ENCODE data around the gene RNU7-1.

RNU7-1 gene

DNA sequence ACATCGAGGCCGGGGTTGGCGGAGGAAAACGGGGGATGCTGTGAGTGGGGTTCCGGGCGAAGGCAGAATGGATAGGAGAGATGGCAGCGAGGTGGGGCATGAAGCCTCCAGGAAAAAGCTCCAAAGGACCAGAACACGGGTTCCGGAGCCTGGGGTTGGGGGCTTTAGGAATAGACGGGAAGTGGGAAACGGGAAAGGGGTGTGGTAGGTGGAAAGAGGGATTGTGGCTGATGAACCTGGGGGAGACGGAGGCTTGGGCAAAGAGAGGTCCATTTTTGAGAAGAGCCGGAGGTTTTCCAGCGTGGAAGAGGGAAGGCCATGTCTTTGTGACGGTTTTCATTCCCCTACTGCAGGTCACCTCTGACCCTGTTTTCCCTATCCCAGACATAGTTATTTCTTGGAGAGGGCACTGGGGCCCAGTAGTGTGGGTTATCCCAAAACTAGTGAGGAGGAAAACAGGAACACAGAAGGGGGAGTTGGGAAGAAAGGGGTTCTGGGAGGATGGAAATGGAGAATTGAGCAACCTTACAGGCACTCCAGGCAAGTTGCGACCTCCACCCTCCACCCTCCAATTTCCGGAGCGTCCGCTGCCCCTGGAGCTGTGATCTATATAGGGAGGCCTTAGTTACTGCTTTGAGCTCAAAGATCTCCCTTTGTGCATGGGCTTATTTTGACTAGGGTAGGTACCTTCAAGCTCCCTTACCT, 14.8 kb upstream of the RNU7-1 start:
- peak overlapping the region; percentile 94 to 97 (median 95) for H3K27ac Mint-ChIP-seq
- peak overlapping the region; percentile 96 to 99 (median 97) for H3K4me3 Mint-ChIP-seq
- no peaks in the 10 kb centered on the region for H3K9me3 Mint-ChIP-seq

DNA sequence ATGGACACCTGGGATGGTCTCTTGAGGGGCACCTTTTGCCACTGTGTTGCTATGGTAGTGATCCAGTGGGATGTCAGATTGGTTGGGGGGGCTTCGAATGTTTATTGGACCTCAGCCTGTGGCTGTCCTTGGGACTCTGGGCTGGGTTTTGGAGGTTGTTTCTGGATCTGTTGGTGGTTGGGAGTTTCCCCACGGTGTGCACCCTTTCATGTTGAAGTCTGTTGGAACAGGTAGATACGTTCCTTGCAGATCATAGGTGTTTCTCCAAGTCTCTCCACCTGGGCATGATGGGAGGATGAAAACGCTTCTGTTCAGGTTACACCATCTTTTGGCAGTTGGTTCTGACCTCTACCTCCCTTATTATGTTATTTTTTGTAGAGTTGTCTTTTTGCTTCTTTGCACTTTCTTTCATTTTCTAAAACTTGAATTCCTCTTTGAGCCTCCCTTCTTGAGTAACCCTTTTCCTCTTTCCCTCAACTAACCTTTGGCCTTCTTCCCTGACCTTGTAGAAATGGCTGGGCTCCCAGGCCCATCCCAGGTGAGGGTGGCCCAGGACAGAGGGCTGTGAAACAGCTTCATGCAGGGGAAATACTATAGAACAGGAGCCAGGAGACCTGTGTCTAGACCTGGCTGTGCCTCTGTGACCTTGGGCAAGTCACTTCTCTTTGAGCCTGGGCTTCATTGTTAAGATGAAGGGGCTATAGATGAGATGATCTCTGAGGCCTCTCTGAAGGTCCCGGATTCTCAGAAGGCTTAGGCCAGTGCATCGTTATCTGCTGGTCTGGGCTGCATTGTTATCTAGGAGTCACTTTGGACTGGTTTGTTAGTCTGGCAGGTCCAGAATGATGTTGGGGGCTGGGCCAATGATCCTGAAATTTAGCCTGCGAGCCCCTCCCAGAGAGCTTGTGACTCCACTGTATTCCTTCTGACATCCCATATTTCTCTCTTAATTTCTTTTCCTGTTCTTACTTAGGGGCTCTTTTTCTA, 13.9 kb upstream of the RNU7-1 start:
- Mint-ChIP-seq H3K27ac (peak overlapping the region; percentile 94 to 97 (median 95)), H3K4me3 (peak overlapping the region; percentile 96 to 99 (median 97)), H3K27me3 (ENCODE audit: low read depth) (no peaks in the 10 kb centered on the region), H3K4me1 (peaks cover 76% of the 10 kb centered on the region), H3K36me3 (ENCODE audit: low read depth) (peaks cover 25% of the 10 kb centered on the region), H3K9me3 (no peaks in the 10 kb centered on the region)
- TF ChIP-seq, protein P1, sequence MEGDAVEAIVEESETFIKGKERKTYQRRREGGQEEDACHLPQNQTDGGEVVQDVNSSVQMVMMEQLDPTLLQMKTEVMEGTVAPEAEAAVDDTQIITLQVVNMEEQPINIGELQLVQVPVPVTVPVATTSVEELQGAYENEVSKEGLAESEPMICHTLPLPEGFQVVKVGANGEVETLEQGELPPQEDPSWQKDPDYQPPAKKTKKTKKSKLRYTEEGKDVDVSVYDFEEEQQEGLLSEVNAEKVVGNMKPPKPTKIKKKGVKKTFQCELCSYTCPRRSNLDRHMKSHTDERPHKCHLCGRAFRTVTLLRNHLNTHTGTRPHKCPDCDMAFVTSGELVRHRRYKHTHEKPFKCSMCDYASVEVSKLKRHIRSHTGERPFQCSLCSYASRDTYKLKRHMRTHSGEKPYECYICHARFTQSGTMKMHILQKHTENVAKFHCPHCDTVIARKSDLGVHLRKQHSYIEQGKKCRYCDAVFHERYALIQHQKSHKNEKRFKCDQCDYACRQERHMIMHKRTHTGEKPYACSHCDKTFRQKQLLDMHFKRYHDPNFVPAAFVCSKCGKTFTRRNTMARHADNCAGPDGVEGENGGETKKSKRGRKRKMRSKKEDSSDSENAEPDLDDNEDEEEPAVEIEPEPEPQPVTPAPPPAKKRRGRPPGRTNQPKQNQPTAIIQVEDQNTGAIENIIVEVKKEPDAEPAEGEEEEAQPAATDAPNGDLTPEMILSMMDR (IDR thresholded peaks at IDR 0.05; ENCODE audit: unreplicated experiment in 3 of 3): no peak

More for the DNA sequence above, 14.8 kb upstream of the RNU7-1 start:
- Mint-ChIP-seq H3K36me3 (ENCODE audit: low read depth) (peaks cover 16% of the 10 kb centered on the region), H3K27me3 (ENCODE audit: low read depth) (no peaks in the 10 kb centered on the region), H3K4me1 (peaks cover 76% of the 10 kb centered on the region)
- TF ChIP-seq, protein P1 (IDR thresholded peaks at IDR 0.05; ENCODE audit: unreplicated experiment in 3 of 3): no peak

DNA sequence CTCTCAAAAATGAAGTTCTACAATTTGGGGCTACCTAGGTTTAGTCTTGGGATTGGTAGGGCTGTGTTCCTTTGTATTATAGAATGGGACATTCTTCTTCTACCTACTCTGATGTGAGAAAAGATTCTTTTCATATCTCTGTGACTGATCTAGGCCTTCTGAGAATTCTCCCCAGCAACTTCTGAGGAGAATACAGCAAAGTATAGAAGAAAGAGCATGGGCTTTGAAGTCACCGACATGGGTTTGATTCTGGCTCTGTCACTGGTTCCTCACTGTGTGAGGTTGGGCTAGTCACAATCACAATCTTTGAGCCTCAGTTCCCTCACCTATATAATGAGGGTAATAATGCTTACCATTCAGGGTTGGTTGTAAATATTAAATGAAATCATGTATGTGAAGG, 10.8 kb upstream of the RNU7-1 start:
- H3K27me3 Mint-ChIP-seq (ENCODE audit: low read depth): no peaks in the 10 kb centered on the region
- peak overlapping the region; percentile 48 to 55 (median 48) for H3K27ac Mint-ChIP-seq
- peaks cover 46% of the 10 kb centered on the region for H3K36me3 Mint-ChIP-seq (ENCODE audit: low read depth)
- no peaks in the 10 kb centered on the region for H3K9me3 Mint-ChIP-seq
- H3K4me3 Mint-ChIP-seq: peak overlapping the region in 2 of 3 experiments; percentile 22 to 58
- TF ChIP-seq, protein P1 (IDR thresholded peaks at IDR 0.05; ENCODE audit: unreplicated experiment in 3 of 3): no peak
- H3K4me1 Mint-ChIP-seq: peaks cover 57% of the 10 kb centered on the region

DNA sequence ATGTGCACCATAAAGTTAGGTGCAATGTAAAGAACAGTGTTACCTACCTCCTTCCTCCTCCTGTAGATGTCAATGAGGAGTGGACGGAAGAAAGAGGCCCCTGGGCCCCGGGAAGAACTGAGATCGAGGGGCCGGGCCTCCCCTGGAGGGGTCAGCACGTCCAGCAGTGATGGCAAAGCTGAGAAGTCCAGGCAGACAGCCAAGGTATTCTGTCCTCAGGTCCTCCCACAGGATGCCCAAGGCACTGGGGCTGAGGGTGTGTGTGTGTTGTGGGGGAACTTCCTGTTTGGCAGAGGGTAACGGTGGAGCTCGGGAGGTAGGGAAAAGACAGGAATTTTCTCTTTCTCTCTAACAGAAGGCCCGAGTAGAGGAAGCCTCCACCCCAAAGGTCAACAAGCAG, 9.5 kb upstream of the RNU7-1 start:
- H3K36me3 Mint-ChIP-seq (ENCODE audit: low read depth): peaks cover 52% of the 10 kb centered on the region
- peak overlapping the region; percentile 79 to 89 (median 87) for H3K27ac Mint-ChIP-seq
- H3K4me1 Mint-ChIP-seq: peaks cover 59% of the 10 kb centered on the region
- TF ChIP-seq, protein P1 (IDR thresholded peaks at IDR 0.05; ENCODE audit: unreplicated experiment in 3 of 3): no peak
- no peaks in the 10 kb centered on the region for H3K27me3 Mint-ChIP-seq (ENCODE audit: low read depth)
- no peaks in the 10 kb centered on the region for H3K9me3 Mint-ChIP-seq
- H3K4me3 Mint-ChIP-seq: peak overlapping the region; percentile 43 to 74 (median 55)

DNA sequence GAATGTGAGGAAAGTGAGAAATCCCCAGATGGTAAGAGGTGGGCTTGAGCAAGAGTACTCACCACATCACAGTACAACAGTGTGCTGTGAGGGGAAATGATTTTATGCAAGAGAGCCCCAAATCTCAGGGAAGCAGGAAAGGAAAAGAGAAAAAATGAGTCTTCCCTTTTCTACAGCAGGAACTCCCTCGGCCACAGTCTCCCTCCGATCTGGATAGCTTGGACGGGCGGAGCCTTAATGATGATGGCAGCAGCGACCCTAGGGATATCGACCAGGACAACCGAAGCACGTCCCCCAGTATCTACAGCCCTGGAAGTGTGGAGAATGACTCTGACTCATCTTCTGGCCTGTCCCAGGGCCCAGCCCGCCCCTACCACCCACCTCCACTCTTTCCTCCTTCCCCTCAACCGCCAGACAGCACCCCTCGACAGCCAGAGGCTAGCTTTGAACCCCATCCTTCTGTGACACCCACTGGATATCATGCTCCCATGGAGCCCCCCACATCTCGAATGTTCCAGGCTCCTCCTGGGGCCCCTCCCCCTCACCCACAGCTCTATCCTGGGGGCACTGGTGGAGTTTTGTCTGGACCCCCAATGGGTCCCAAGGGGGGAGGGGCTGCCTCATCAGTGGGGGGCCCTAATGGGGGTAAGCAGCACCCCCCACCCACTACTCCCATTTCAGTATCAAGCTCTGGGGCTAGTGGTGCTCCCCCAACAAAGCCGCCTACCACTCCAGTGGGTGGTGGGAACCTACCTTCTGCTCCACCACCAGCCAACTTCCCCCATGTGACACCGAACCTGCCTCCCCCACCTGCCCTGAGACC, 8.0 kb upstream of the RNU7-1 start:
- Mint-ChIP-seq H3K27me3 (ENCODE audit: low read depth) (no peaks in the 10 kb centered on the region), H3K4me1 (peaks cover 53% of the 10 kb centered on the region), H3K27ac (peak overlapping the region; percentile 79 to 88 (median 87)), H3K36me3 (ENCODE audit: low read depth) (peaks cover 63% of the 10 kb centered on the region), H3K9me3 (no peaks in the 10 kb centered on the region), H3K4me3 (peak overlapping the region; percentile 73 to 80 (median 79))
- TF ChIP-seq, protein P1 (IDR thresholded peaks at IDR 0.05; ENCODE audit: unreplicated experiment in 3 of 3): no peak

Data from nephron (organoid).